ENCODE results near the gene KMT2C. TPM values are rescaled to one million over a fixed set of nuclear protein-coding genes. Genes with fewer than 3 reads are reported as not detected.

Gene KMT2C
- total RNA-seq, 3 donors from 2014 or later: 73.6 to 112 (median 85.5) TPM

- Histone ChIP-seq H3K4me1 (no peaks in the 10 kb centered on the region), H3K36me3 (peaks cover 17% of the 10 kb centered on the region), H3K27ac (no peak overlapping the region), H3K9me3 (no peaks in the 10 kb centered on the region), H3K4me3 (no peak overlapping the region), H3K27me3 (no peaks in the 10 kb centered on the region)
- TF ChIP-seq, protein P1, sequence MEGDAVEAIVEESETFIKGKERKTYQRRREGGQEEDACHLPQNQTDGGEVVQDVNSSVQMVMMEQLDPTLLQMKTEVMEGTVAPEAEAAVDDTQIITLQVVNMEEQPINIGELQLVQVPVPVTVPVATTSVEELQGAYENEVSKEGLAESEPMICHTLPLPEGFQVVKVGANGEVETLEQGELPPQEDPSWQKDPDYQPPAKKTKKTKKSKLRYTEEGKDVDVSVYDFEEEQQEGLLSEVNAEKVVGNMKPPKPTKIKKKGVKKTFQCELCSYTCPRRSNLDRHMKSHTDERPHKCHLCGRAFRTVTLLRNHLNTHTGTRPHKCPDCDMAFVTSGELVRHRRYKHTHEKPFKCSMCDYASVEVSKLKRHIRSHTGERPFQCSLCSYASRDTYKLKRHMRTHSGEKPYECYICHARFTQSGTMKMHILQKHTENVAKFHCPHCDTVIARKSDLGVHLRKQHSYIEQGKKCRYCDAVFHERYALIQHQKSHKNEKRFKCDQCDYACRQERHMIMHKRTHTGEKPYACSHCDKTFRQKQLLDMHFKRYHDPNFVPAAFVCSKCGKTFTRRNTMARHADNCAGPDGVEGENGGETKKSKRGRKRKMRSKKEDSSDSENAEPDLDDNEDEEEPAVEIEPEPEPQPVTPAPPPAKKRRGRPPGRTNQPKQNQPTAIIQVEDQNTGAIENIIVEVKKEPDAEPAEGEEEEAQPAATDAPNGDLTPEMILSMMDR (IDR thresholded peaks at IDR 0.05): no peak
- TF ChIP-seq POLR2A (IDR thresholded peaks at IDR 0.05) (no peak), POLR2AphosphoS5 (IDR thresholded peaks at IDR 0.05) (no peak)
- no peak for DNase-seq (ENCODE audit: low spot score in 2 of 2)
- intact Hi-C loops (cut with DNase I; ENCODE audit: low total_unique reads): no loop called here
These were observed 273.5 kb downstream of the KMT2C start for GRCh38 chr7:152162287-152162686.

GRCh38 chr7:152161171-152161570, 274.6 kb downstream of the KMT2C start:
- intact Hi-C loops (cut with DNase I; ENCODE audit: low total_unique reads): no loop called here
- Histone ChIP-seq H3K4me3 (no peak overlapping the region), H3K27me3 (no peaks in the 10 kb centered on the region), H3K9me3 (no peaks in the 10 kb centered on the region), H3K27ac (no peak overlapping the region), H3K4me1 (no peaks in the 10 kb centered on the region), H3K36me3 (peaks cover 12% of the 10 kb centered on the region)
- TF ChIP-seq POLR2A (IDR thresholded peaks at IDR 0.05) (no peak), POLR2AphosphoS5 (IDR thresholded peaks at IDR 0.05) (no peak)
- TF ChIP-seq, protein P1 (IDR thresholded peaks at IDR 0.05): no peak
- no peak for DNase-seq (ENCODE audit: low spot score in 2 of 2)

DNA sequence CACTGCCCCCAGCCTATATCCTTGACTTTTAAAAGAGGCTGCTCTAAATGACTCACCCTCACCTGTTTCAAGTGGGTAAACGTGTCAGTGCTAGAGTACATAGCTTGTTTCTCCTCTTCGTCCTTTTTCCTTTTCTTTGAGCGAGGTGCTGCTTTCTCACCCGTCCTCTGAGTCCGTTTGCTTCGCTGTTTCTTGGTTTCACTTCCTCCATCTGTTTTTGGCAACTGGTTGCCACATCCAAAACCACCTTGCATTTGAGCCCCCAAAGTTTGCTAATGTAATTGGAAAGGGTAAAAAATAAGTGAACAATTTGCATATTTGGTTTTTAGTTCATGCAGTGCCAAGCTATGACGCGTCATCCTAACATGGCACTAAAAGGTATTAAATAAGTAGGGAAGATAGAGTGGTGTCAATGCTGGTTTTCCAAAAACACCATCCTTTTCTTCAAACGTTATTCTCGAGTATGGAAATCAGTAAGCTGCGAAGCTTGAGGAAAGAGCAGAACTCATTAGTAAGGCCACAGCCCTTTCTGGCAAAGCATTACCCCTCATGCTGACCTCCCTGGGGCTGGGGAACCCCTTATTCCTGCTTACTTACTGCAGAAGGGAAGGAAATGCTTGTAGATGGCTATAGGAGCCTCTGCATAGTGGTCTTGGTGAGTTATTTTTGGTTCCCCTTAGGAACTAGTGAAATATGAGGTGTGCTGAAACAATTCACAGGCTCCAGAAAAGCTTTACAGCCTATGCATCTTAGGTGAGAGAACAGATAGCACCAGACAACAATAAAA, 276.8 kb downstream of the KMT2C start:
- intact Hi-C loops (cut with DNase I; ENCODE audit: low total_unique reads): no loop called here

DNA sequence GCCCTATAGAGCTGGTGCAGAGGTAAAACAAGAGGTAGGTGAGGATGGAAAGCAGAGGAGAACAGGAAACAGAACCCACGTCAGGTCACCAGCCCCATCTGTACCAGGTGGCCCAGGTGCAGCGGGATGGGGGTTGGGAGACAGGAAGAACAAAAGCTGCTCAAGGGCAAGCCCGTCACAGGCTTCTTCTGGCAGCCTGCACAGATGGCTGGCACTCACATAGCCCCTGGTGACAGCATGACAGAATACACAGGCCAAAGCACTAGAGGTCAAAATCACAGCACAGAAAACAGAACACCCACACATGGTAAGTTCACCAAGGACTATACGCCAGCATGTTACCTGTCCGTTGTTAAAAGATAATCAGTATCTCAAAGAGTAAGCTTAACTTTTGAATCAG, 283.5 kb downstream of the KMT2C start:
- no peak for DNase-seq (ENCODE audit: low spot score in 2 of 2)
- intact Hi-C loops (cut with DNase I; ENCODE audit: low total_unique reads): no loop called here
- peaks cover 19% of the 10 kb centered on the region for H3K36me3 ChIP-seq
- H3K4me3 ChIP-seq: no peak overlapping the region
- H3K27me3 ChIP-seq: no peaks in the 10 kb centered on the region
- no peaks in the 10 kb centered on the region for H3K4me1 ChIP-seq
- H3K9me3 ChIP-seq: no peaks in the 10 kb centered on the region
- H3K27ac ChIP-seq: no peak overlapping the region
- TF ChIP-seq POLR2A (IDR thresholded peaks at IDR 0.05) (no peak), POLR2AphosphoS5 (IDR thresholded peaks at IDR 0.05) (no peak)
- TF ChIP-seq, protein P1 (IDR thresholded peaks at IDR 0.05): no peak

More for the DNA sequence above, 276.8 kb downstream of the KMT2C start:
- H3K9me3 ChIP-seq: no peaks in the 10 kb centered on the region
- TF ChIP-seq, protein P1 (IDR thresholded peaks at IDR 0.05): no peak
- TF ChIP-seq POLR2AphosphoS5 (IDR thresholded peaks at IDR 0.05) (no peak), POLR2A (IDR thresholded peaks at IDR 0.05) (no peak)
- H3K27ac ChIP-seq: no peak overlapping the region
- no peaks in the 10 kb centered on the region for H3K4me1 ChIP-seq
- H3K36me3 ChIP-seq: peaks cover 12% of the 10 kb centered on the region
- DNase-seq (ENCODE audit: low spot score in 2 of 2): no peak
- H3K4me3 ChIP-seq: no peak overlapping the region
- no peaks in the 10 kb centered on the region for H3K27me3 ChIP-seq

- H3K27me3 ChIP-seq: no peaks in the 10 kb centered on the region
- intact Hi-C loops (cut with DNase I; ENCODE audit: low total_unique reads): no loop called here
- H3K36me3 ChIP-seq: peaks cover 19% of the 10 kb centered on the region
- no peaks in the 10 kb centered on the region for H3K9me3 ChIP-seq
- H3K4me1 ChIP-seq: no peaks in the 10 kb centered on the region
- DNase-seq (ENCODE audit: low spot score in 2 of 2): no peak
- TF ChIP-seq POLR2A (IDR thresholded peaks at IDR 0.05): no peak
- TF ChIP-seq POLR2AphosphoS5 (IDR thresholded peaks at IDR 0.05): no peak
- no peak overlapping the region for H3K27ac ChIP-seq
- H3K4me3 ChIP-seq: no peak overlapping the region
These were observed 286.4 kb downstream of the KMT2C start for GRCh38 chr7:152149363-152149762.
